B cell (primary cell): Measurements from ENCODE around the gene HSPB7. TPM values are rescaled to one million over a fixed set of nuclear protein-coding genes. Genes with fewer than 3 reads are reported as not detected.

Experiments
- ATAC-seq: fragments of 200-7000 bp; cut with Tn5 transposase; one replicate; pipeline ENCODE4 v1.10.0; 2021; ENCODE audit warnings: low read depth, mild to moderate bottlenecking, moderate number of reproducible peaks, moderate library complexity
- CTCF ChIA-PET: fragments of 350-600 bp; sonication (Branson Sonifier 250); formaldehyde crosslinking; loops from one replicate; lab custom pipeline; 2021; ENCODE audit warnings: antibody characterized with exemption, inconsistent platforms; lab: Charles Lee
- POLR2A ChIA-PET: fragments of 350-600 bp; sonication (Branson Sonifier 250); formaldehyde crosslinking; loops from one replicate; lab custom pipeline; 2021; ENCODE audit warnings: antibody characterized with exemption; lab: Charles Lee
- DNase-seq: peaks from one replicate; pipeline ENCODE4 v3.0.0; 2013
- H2AFZ ChIP-seq: 2 replicates; pipeline ENCODE4 v1.6.1; 2012; ENCODE audit warnings: mild to moderate bottlenecking, low read depth, low read length; ENCODE audit not compliant: insufficient read depth, poor library complexity, severe bottlenecking
- H3K27ac ChIP-seq, 2 donors: 1 replicate in 1 of 2; 2 replicates in 1 of 2; pipeline ENCODE4 v1.5.1; 2012 to 2013; ENCODE audit warnings: low read length in 2 of 2, mild to moderate bottlenecking in 2 of 2, moderate library complexity in 1 of 2
- H3K27me3 ChIP-seq, 4 experiments: fragments of 200-600 bp in 1 of 4; sonication (generic) in 1 of 4; replicated peaks in 1 of 4; 1 replicate in 2 of 4; 2 replicates in 2 of 4; pipeline versions ENCODE4 v1.6.1 to v1.7.0; 2013 to 2016; ENCODE audit warnings: low read length in 3 of 4, mild to moderate bottlenecking in 2 of 4, mixed read lengths in 1 of 4, moderate library complexity in 1 of 4; ENCODE audit not compliant: insufficient read depth in 4 of 4, control insufficient read depth in 3 of 4; ENCODE audit errors: control extremely low read depth in 1 of 4
- H3K36me3 ChIP-seq, 2 experiments: replicated peaks in 1 of 2; 1 replicate in 1 of 2; 2 replicates in 1 of 2; pipeline versions ENCODE4 v1.6.1 to v1.7.1; 2013; ENCODE audit warnings: low read length in 1 of 2; ENCODE audit not compliant: insufficient read depth in 2 of 2, control insufficient read depth in 1 of 2; ENCODE audit errors: control extremely low read depth in 1 of 2, extremely low read depth in 1 of 2
- H3K4me1 ChIP-seq, 2 donors: fragments of 200-600 bp in 1 of 2; sonication (generic) in 1 of 2; 1 replicate in 1 of 2; 2 replicates in 1 of 2; pipeline versions ENCODE4 v1.5.1 to v1.6.1; 2013 to 2017; ENCODE audit warnings: low read length in 2 of 2; ENCODE audit not compliant: control insufficient read depth in 2 of 2, insufficient read depth in 2 of 2
- H3K4me2 ChIP-seq: replicated peaks from 2 replicates; pipeline ENCODE3; 2012; ENCODE audit warnings: mild to moderate bottlenecking, low read depth, low read length; ENCODE audit not compliant: poor library complexity, severe bottlenecking
- H3K4me3 ChIP-seq, 5 experiments: fragments of 200-600 bp in 1 of 5; sonication (generic) in 1 of 5; 1 replicate in 3 of 5; 2 replicates in 2 of 5; pipeline versions ENCODE4 v1.5.1 to v1.7.0; 2011 to 2016; ENCODE audit warnings: low read length in 4 of 5, mild to moderate bottlenecking in 4 of 5, low read depth in 2 of 5, control low read depth in 1 of 5, moderate library complexity in 1 of 5; ENCODE audit not compliant: insufficient read depth in 1 of 5; ENCODE audit errors: control extremely low read depth in 1 of 5, extremely low read depth in 1 of 5
- H3K79me2 ChIP-seq: fragments of 200-600 bp; sonication (generic); one replicate; pipeline ENCODE4 v1.6.0; 2016; ENCODE audit warnings: low read length; ENCODE audit not compliant: control insufficient read depth, insufficient read depth
- H3K9ac ChIP-seq: fragments of 200-600 bp; sonication (generic); 2 replicates; pipeline ENCODE4 v1.6.1; 2017; ENCODE audit warnings: mild to moderate bottlenecking, low read length, moderate library complexity
- H3K9me3 ChIP-seq, 3 donors: one replicate each; pipeline versions ENCODE4 v1.6.1 to v1.7.1; 2013; ENCODE audit warnings: low read length in 2 of 3; ENCODE audit not compliant: control insufficient read depth in 2 of 3, insufficient read depth in 1 of 3; ENCODE audit errors: control extremely low read depth in 1 of 3
- H4K20me1 ChIP-seq: 2 replicates; pipeline ENCODE4 v1.6.0; 2012; ENCODE audit warnings: mild to moderate bottlenecking, low read length; ENCODE audit not compliant: insufficient read depth, control insufficient read depth, poor library complexity, severe bottlenecking
- H3K27ac Mint-ChIP-seq: one replicate; pipeline ENCODE4 v1.8.0; 2021; ENCODE audit warnings: mixed read lengths
- H3K27me3 Mint-ChIP-seq: one replicate; pipeline ENCODE4 v1.8.0; 2021; ENCODE audit warnings: mixed read lengths
- H3K4me1 Mint-ChIP-seq: one replicate; pipeline ENCODE4 v1.8.0; 2021; ENCODE audit warnings: mixed read lengths
- H3K4me3 Mint-ChIP-seq: one replicate; pipeline ENCODE4 v1.8.0; 2021; ENCODE audit warnings: mixed read lengths
- H3K9me3 Mint-ChIP-seq: one replicate; pipeline ENCODE4 v1.8.0; 2022; ENCODE audit warnings: mixed read lengths; ENCODE audit not compliant: insufficient read depth
- CTCF ChIP-seq: fragments of 200-600 bp; IDR thresholded peaks from one replicate; pipeline ENCODE4 v1.8.0; 2022; ENCODE audit warnings: antibody characterized with exemption, mild to moderate bottlenecking
- EZH2 ChIP-seq: IDR thresholded peaks from 2 replicates; pipeline ENCODE4 v1.6.1; 2012; ENCODE audit warnings: borderline replicate concordance, low read depth, mild to moderate bottlenecking, moderate library complexity, low read length; ENCODE audit not compliant: insufficient read depth, poor library complexity, severe bottlenecking
- WGBS: methylation state at CpG from one replicate; pipeline ENCODE4 v1.1.5; 2013; ENCODE audit warnings: missing lambda C conversion rate; ENCODE audit not compliant: insufficient coverage; 5-methylcytosine and 5-hydroxymethylcytosine counted together
- intact Hi-C: fragments of 100-400 bp; cut with micrococcal nuclease; formaldehyde crosslinking; loops from one replicate; pipeline ENCODE4 v1.10.0; 2022
- polyA plus RNA-seq: library from polyadenylated mRNA; depleted of rRNA; stranded (reverse); fragments of >200 nt; gene quantifications from 2 replicates; pipeline ENCODE4 v1.2.3, GENCODE V29; 2012
- total RNA-seq, 2 donors: library from RNA; stranded (reverse); fragments of 120-200 nt in 1 of 2; gene quantifications; 1 replicate in 1 of 2; 2 replicates in 1 of 2; pipeline versions ENCODE4 v1.2.3 to v1.2.4, GENCODE V29; 2013 to 2022

The HSPB7 gene
- total and polyA plus RNA-seq, 2 donors (not counting 1 experiment from before 2014, with no cell fraction given), result not detected

DNA sequence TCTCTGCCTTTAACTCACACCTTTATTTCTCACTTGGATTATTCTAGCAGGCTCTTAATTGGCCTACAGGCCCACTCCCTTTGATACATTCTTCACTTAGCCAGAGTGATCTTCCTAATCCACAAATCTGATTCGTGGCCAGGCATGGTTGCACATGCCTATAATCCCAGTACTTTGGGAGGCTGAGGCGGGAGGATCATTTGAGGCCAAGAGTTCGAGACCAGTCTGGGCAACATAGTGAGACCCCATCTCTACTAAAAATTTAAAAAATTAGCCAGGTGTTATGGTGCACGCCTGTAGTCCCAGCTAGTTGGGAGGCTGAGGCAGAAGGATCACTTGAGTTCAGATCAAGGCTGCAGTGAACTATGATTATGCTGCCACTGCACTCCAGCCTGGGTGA, 44.1 kb downstream of the HSPB7 start:
- Mint-ChIP-seq H3K4me1 (peaks cover 35% of the 10 kb centered on the region), H3K9me3 (no peaks in the 10 kb centered on the region), H3K27me3 (no peaks in the 10 kb centered on the region), H3K27ac (peak overlapping the region; percentile 17), H3K4me3 (peak overlapping the region; percentile 29)
- no peaks in the 10 kb centered on the region for H4K20me1 ChIP-seq
- 100% methylated on average over 2 of the region's 4 CpGs for WGBS
- H3K9ac ChIP-seq, result no peak overlapping the region
- POLR2A ChIA-PET, result interaction anchor here (0.6 kb wide), 2 partner anchors 130 to 158 kb away, joined by 4 to 6 read pairs; no protein-coding TSS in a partner anchor
- no peak for ATAC-seq
- H3K27ac ChIP-seq, result peak overlapping the region in 1 of 2 donors; percentile 86
- H2AFZ ChIP-seq, result no peak overlapping the region
- TF ChIP-seq CTCF (no peak), EZH2 (no peak)
- no peak overlapping the region for H3K4me2 ChIP-seq
- CTCF ChIA-PET, result interaction anchor here (0.8 to 3.2 kb wide), 3 partner anchors 10 to 734 kb away, joined by 3 to 24 read pairs (median 7); no protein-coding TSS in a partner anchor
- no peak overlapping the region for H3K4me3 ChIP-seq
- intact Hi-C loops, result loop anchor here (2.0 to 10.0 kb wide), 2 partner anchors 139 to 391 kb away; partner anchors contain the start of gene SZRD1
- H3K9me3 ChIP-seq, result peaks cover 0 to 4% (median 0%) of the 10 kb centered on the region in 3 donors
- H3K27me3 ChIP-seq, result no peaks in the 10 kb centered on the region
- DNase-seq, result no peak
- peaks cover 20 to 33% of the 10 kb centered on the region in 2 donors for H3K4me1 ChIP-seq
- H3K36me3 ChIP-seq, result peaks cover 2 to 38% of the 10 kb centered on the region in 2 experiments
- H3K79me2 ChIP-seq, result peaks cover 83% of the 10 kb centered on the region

GRCh38 chr1:15972409-15972808, 45.4 kb downstream of the HSPB7 start:
- Mint-ChIP-seq H3K4me3 (no peak overlapping the region), H3K27me3 (no peaks in the 10 kb centered on the region), H3K4me1 (peaks cover 46% of the 10 kb centered on the region), H3K27ac (no peak overlapping the region), H3K9me3 (no peaks in the 10 kb centered on the region)
- intact Hi-C loops, result loop anchor here (10.0 kb wide), 1 partner anchor 392 kb away; the partner anchor contains the start of gene SZRD1
- no peak for DNase-seq
- H2AFZ ChIP-seq, result no peak overlapping the region
- TF ChIP-seq EZH2, result no peak
- no peak for TF ChIP-seq CTCF
- H3K4me3 ChIP-seq, result no peak overlapping the region
- no peak overlapping the region for H3K27ac ChIP-seq
- no peak overlapping the region for H3K4me2 ChIP-seq
- peaks cover 0 to 4% (median 0%) of the 10 kb centered on the region in 3 donors for H3K9me3 ChIP-seq
- H3K4me1 ChIP-seq, result peaks cover 30 to 42% of the 10 kb centered on the region in 2 donors
- no CpG with 5 or more reads among the region's 1 CpG for WGBS
- peaks cover 2 to 41% of the 10 kb centered on the region in 2 experiments for H3K36me3 ChIP-seq
- no peak for ATAC-seq
- no peaks in the 10 kb centered on the region for H3K27me3 ChIP-seq
- ChIA-PET POLR2A (no interaction called here), CTCF (no interaction called here)
- H3K9ac ChIP-seq, result no peak overlapping the region
- H4K20me1 ChIP-seq, result no peaks in the 10 kb centered on the region
- peaks cover 94% of the 10 kb centered on the region for H3K79me2 ChIP-seq
